Sigmoid colon (tissue), 7 donors: ENCODE data around the gene SRP9. TPM values are rescaled to one million over a fixed set of nuclear protein-coding genes. Genes with fewer than 3 reads are reported as not detected.
A peak's percentile ranks its signal among the peaks of the same experiment; 100 is the strongest.

ENCODE experiments used
- DNase-seq: peaks from one replicate; pipeline ENCODE4 v3.0.0-alpha.2; 2019
- H3K27ac ChIP-seq, 4 donors: fragments of 200-600 bp; sonication (generic); one replicate each; pipeline ENCODE4 v1.5.1; 2016 to 2019; ENCODE audit warnings: mild to moderate bottlenecking in 1 of 4
- H3K27me3 ChIP-seq, 3 donors: fragments of 200-600 bp; sonication (generic); one replicate each; pipeline ENCODE4 v1.5.1; 2019; ENCODE audit warnings: mild to moderate bottlenecking in 1 of 3
- H3K36me3 ChIP-seq, 4 donors: fragments of 200-600 bp; sonication (generic); one replicate each; pipeline ENCODE4 v1.5.1; 2016 to 2019
- H3K4me1 ChIP-seq, 4 donors: fragments of 200-600 bp; sonication (generic); one replicate each; pipeline ENCODE4 v1.5.1; 2017 to 2019
- H3K4me3 ChIP-seq, 4 donors: fragments of 200-600 bp; sonication (generic); one replicate each; pipeline ENCODE4 v1.5.1; 2017 to 2019; ENCODE audit warnings: mild to moderate bottlenecking in 2 of 4, moderate library complexity in 1 of 4
- H3K9me3 ChIP-seq, 4 donors: fragments of 200-600 bp in 3 of 4; sonication (generic) in 3 of 4; one replicate each; pipeline versions ENCODE4 v1.5.1 to v1.6.1; 2013 to 2019
- CTCF ChIP-seq, 4 experiments: fragments of 450-650 bp in 3 of 4; fragments of 200-600 bp in 1 of 4; IDR thresholded peaks; one replicate each; pipeline ENCODE4 v1.5.1; 2016 to 2019; ENCODE audit warnings: antibody characterized with exemption in 4 of 4, mild to moderate bottlenecking in 3 of 4, moderate library complexity in 2 of 4
- EP300 ChIP-seq, 4 donors: sonication (generic); formaldehyde crosslinking; IDR thresholded peaks; one replicate each; pipeline ENCODE4 v1.6.1; 2017; ENCODE audit warnings: antibody characterized with exemption in 4 of 4
- POLR2A ChIP-seq, 2 donors: fragments of 450-650 bp; IDR thresholded peaks; one replicate each; pipeline ENCODE4 v1.6.1; 2016; ENCODE audit warnings: antibody characterized with exemption in 2 of 2, mild to moderate bottlenecking in 2 of 2, moderate library complexity in 2 of 2
- POLR2AphosphoS5 ChIP-seq, 4 donors: sonication (generic); formaldehyde crosslinking; IDR thresholded peaks; one replicate each; pipeline ENCODE4 v1.6.1; 2017; ENCODE audit warnings: antibody characterized with exemption in 4 of 4
- WGBS, 2 donors: extraction: QIAGEN DNeasy Blood & Tissue Kit; methylation state at CpG; one replicate each; pipeline ENCODE4 v1.1.7; 2013; 5-methylcytosine and 5-hydroxymethylcytosine counted together
- intact Hi-C: fragments of 100-400 bp; cut with DNase I; formaldehyde crosslinking; loops from one replicate; pipeline ENCODE4 v1.15.1; 2023
- polyA plus RNA-seq, 3 donors: library from polyadenylated mRNA; stranded (reverse); fragments of 200-250 nt; gene quantifications; one replicate each; pipeline ENCODE4 v1.2.3, GENCODE V29; 2013
- total RNA-seq, 4 donors: library from RNA; depleted of rRNA; stranded (reverse); fragments of >200 nt; gene quantifications; one replicate each; pipeline ENCODE4 v1.1.0, GENCODE V29; 2016
- donor health status: healthy with polysubstance abuse.
- donor health status: Bipolar disorder and iron deficiency.
- donor health status: healthy.

The SRP9 gene
- total and polyA plus RNA-seq, 7 donors: 148 to 513 (median 264) TPM

GRCh38 chr1:225824533-225824941 is 46.9 kb downstream of the SRP9 start:
- no peaks in the 10 kb centered on the region for H3K27me3 ChIP-seq
- peaks cover 0 to 11% (median 7%) of the 10 kb centered on the region in 4 donors for H3K36me3 ChIP-seq
- no peak overlapping the region for H3K27ac ChIP-seq
- TF ChIP-seq EP300 (IDR thresholded peaks at IDR 0.05) (no peak), POLR2A (IDR thresholded peaks at IDR 0.05) (no peak)
- H3K4me1 ChIP-seq: peaks cover 0 to 48% (median 44%) of the 10 kb centered on the region in 4 donors
- no peak for DNase-seq
- H3K4me3 ChIP-seq: no peak overlapping the region
- H3K9me3 ChIP-seq: no peaks in the 10 kb centered on the region
- intact Hi-C loops: no loop called here
- WGBS, 2 donors: 91 to 95% methylated on average over 12 of the region's 12 CpGs

DNA sequence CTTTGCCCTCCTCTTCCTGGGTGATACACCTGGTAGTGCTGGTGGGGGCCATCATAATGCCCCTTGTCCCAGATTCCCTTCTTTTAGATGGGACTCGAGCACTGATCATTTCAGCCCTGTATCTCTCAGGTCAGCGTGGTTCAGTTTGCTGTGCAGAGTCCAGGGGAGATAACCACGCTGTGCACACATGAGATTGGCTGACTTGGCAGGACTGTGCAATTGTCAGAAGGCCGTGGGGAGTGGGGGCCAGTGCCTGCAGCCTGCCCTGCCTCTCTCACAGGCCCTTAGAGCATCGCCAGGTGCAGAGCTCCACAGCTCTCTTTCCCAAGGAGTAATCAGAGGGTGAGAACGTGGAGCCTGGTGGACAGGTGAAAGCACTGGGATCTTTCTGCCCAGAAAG is 47.5 kb downstream of the SRP9 start:
- Histone ChIP-seq H3K4me1 (peaks cover 0 to 42% (median 38%) of the 10 kb centered on the region in 4 donors), H3K4me3 (no peak overlapping the region), H3K36me3 (peaks cover 2 to 17% (median 8%) of the 10 kb centered on the region in 4 donors), H3K27me3 (no peaks in the 10 kb centered on the region), H3K27ac (no peak overlapping the region), H3K9me3 (no peaks in the 10 kb centered on the region)
- 57 to 76% methylated on average over 6 of the region's 6 CpGs for WGBS, 2 donors
- no peak for DNase-seq
- no peak for TF ChIP-seq POLR2A (IDR thresholded peaks at IDR 0.05)
- TF ChIP-seq POLR2AphosphoS5 (IDR thresholded peaks at IDR 0.05): no peak
- no peak for TF ChIP-seq CTCF (IDR thresholded peaks at IDR 0.05)
- no peak for TF ChIP-seq EP300 (IDR thresholded peaks at IDR 0.05)
- intact Hi-C loops: no loop called here

DNA sequence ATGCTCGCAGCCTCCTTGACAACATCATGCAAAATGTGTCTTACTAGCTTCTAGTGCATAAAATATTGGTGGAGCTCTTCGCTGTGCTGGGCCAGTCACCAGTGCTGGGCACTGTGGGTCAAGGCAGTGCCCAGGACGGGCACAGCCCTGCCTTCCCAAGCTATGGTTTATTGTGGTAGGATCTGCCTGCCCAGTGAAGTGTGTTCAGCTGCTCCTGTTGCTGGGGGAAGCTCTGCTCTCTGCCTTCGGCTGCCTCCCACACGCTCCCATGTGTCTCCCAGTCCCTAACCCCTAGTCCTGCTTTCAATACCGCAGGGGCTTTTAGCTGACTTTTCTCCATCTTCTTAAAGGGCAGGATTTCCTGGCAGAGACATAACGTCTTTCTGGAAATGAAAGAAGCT is 48.0 kb downstream of the SRP9 start:
- peaks cover 0 to 37% (median 36%) of the 10 kb centered on the region in 4 donors for H3K4me1 ChIP-seq
- DNase-seq: peak; percentile 56
- no peaks in the 10 kb centered on the region for H3K9me3 ChIP-seq
- intact Hi-C loops: no loop called here
- H3K36me3 ChIP-seq: peaks cover 7 to 22% (median 8%) of the 10 kb centered on the region in 4 donors
- H3K27ac ChIP-seq: no peak overlapping the region
- WGBS, 2 donors: 71 to 85% methylated on average over 7 of the region's 7 CpGs
- H3K4me3 ChIP-seq: no peak overlapping the region
- no peaks in the 10 kb centered on the region for H3K27me3 ChIP-seq
- TF ChIP-seq POLR2AphosphoS5 (IDR thresholded peaks at IDR 0.05) (no peak), POLR2A (IDR thresholded peaks at IDR 0.05) (no peak), CTCF (IDR thresholded peaks at IDR 0.05) (no peak), EP300 (IDR thresholded peaks at IDR 0.05) (no peak)

DNA sequence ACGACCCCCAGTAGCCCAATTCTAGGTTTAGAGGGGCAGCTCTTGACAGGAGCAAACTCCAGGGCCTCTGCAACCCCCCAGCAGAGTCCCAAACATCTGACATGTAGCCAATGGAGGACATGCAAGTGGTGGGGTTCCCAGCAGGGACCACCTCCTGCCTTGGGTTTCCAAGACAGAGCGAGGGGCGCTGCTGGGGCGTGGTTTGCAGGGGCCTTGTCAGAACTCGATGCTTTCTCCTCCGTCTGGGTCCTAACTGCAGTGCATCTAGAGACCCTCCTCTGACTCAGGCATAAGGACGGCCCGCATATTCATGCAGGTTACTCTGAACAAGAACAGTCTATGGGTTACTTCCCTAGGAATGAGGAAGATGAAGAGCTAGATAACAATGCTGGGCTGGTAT is 49.5 kb downstream of the SRP9 start:
- no peak for DNase-seq
- Histone ChIP-seq H3K4me3 (no peak overlapping the region), H3K4me1 (peaks cover 0 to 36% (median 29%) of the 10 kb centered on the region in 4 donors), H3K36me3 (peaks cover 13 to 37% (median 19%) of the 10 kb centered on the region in 4 donors), H3K27ac (no peak overlapping the region), H3K9me3 (no peaks in the 10 kb centered on the region), H3K27me3 (no peaks in the 10 kb centered on the region)
- intact Hi-C loops: no loop called here
- WGBS, 2 donors: 79 to 81% methylated on average over 8 of the region's 8 CpGs
- TF ChIP-seq CTCF (IDR thresholded peaks at IDR 0.05): no peak
- no peak for TF ChIP-seq POLR2AphosphoS5 (IDR thresholded peaks at IDR 0.05)
- no peak for TF ChIP-seq EP300 (IDR thresholded peaks at IDR 0.05)
- no peak for TF ChIP-seq POLR2A (IDR thresholded peaks at IDR 0.05)

- DNase-seq: no peak
- no peaks in the 10 kb centered on the region for H3K27me3 ChIP-seq
- peaks cover 16 to 45% (median 24%) of the 10 kb centered on the region in 4 donors for H3K36me3 ChIP-seq
- TF ChIP-seq CTCF (IDR thresholded peaks at IDR 0.05) (no peak), EP300 (IDR thresholded peaks at IDR 0.05) (no peak), POLR2A (IDR thresholded peaks at IDR 0.05) (no peak), POLR2AphosphoS5 (IDR thresholded peaks at IDR 0.05) (no peak)
- peaks cover 0 to 27% (median 23%) of the 10 kb centered on the region in 4 donors for H3K4me1 ChIP-seq
- 93 to 95% methylated on average over 14 of the region's 14 CpGs for WGBS, 2 donors
- no peaks in the 10 kb centered on the region for H3K9me3 ChIP-seq
- H3K27ac ChIP-seq: no peak overlapping the region
- H3K4me3 ChIP-seq: no peak overlapping the region
- intact Hi-C loops: no loop called here
These were observed 51.2 kb downstream of the SRP9 start for GRCh38 chr1:225828706-225829345.
